DOHH2 (cell line): ENCODE measurements around the gene IL36RN.

Experiments
- CTCF ChIP-seq: fragments of 200-600 bp; sonication (generic); IDR thresholded peaks from one replicate; pipeline ENCODE4 v1.5.1; 2014; ENCODE audit warnings: antibody characterized with exemption, mild to moderate bottlenecking, low read depth, low read length; ENCODE audit not compliant: poor library complexity, severe bottlenecking
- EZH2phosphoT487 ChIP-seq: fragments of 200-600 bp; sonication (generic); IDR thresholded peaks from 2 replicates; pipeline ENCODE4 v1.6.1; 2017; ENCODE audit warnings: borderline replicate concordance, mild to moderate bottlenecking, antibody characterized with exemption, low read length, moderate library complexity, mixed read lengths

GRCh38 chr2:113069676-113070605, 10.9 kb downstream of the IL36RN start:
- TF ChIP-seq EZH2phosphoT487 (no peak), CTCF (no peak)
